Putamen (tissue), 1 donor: Measurements from ENCODE around the gene FAM170B.

Source experiments
- DNase-seq: peaks from one replicate; pipeline ENCODE4 v3.0.0-alpha.2; 2016; ENCODE audit warnings: low spot score

Gene FAM170B

DNA sequence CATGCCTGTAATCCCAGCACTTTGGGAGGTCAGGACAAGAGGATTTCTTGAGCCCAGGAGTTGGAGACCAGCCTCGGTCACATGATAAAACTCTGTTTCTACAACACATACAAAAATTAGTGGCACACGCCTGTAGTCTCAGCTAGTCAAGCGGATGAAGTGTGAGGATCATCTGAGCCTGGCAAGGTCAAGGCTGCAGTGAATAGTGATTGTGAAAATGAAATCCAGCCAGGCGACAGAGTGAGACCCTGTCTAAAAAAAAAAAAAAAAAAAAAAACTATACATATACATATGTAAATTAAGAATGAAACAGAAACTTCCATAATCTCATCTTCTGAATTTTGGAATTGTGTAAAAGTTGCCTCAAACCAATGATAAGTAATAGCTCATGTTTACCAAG, 18.2 kb upstream of the FAM170B start:
- DNase-seq: no peak

DNA sequence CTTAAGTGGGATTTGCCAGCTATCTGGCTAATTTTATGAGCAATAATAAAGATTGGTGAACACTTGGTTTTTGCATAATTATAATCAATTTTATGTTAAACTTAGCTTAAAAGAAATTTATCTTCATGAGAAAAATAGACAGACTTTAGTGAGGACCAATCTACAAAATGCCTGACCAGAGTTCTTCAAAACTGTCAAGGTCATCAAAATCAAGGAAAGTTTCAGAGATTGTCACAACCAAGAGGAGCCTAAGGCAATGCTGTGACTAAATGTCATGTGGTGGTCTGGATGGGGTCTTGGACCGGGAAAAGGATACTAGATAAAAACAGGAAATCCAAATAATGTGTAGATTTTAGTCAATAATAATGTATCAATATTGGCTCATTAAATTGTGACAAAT, 17.7 kb upstream of the FAM170B start:
- DNase-seq: no peak

DNA sequence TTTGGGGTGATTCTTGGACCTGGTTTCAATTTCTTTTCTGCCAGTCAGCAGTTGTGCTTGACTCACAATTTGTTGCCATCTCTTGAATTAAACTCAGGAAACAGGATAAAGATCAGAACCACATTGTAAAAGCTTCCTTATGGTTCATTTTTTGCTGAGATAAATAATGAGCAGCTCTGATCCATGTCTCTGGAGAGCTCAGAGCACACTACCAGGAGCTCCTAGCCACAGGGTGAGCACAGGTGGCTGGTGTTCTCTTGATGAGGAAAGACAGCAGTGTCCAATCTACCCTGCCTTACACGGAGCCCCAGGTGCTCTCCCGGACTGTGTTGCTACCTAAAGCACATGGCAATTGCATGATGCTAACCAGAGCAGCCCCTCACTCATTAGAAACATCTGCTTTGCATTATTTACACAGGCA, 17.2 kb upstream of the FAM170B start:
- DNase-seq: no peak

DNA sequence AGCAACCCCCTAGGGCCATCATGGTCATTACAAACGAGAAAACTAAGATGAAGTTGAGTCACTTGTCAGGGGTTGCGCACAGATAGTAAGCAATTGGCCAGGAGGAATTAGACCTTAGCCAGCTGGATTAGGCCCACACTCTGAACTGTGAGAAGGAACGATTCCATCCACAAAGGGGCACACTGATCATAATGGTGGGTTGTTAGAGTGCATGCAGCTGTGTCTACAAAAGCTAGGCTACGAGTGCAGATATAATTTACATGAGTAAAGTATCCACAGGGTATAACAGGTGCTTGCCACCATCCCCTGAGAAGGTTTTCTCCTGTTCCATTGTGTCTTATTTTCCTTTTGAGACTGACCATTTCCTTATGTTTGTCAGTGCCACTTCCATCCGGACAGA, 16.6 kb upstream of the FAM170B start:
- no peak for DNase-seq

DNA sequence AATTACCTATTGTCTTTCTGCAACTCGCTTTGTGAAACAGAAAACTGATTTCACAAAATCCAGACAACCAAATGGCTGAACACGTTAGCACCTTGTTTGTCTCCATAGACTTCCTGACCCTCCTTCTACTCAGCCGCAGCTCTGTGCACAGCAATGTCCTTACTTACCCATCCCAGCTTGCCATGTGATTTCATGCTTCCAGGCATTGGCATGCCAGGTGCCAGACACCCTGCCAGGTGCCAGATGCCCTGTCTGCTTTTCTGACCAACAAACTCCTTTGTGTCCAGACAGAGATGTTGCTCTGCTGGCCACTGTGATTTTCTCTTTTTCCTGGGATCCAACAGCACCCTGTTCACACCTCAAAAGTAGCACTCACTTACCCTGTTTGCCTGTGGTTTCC, 16.1 kb upstream of the FAM170B start:
- DNase-seq: no peak

DNA sequence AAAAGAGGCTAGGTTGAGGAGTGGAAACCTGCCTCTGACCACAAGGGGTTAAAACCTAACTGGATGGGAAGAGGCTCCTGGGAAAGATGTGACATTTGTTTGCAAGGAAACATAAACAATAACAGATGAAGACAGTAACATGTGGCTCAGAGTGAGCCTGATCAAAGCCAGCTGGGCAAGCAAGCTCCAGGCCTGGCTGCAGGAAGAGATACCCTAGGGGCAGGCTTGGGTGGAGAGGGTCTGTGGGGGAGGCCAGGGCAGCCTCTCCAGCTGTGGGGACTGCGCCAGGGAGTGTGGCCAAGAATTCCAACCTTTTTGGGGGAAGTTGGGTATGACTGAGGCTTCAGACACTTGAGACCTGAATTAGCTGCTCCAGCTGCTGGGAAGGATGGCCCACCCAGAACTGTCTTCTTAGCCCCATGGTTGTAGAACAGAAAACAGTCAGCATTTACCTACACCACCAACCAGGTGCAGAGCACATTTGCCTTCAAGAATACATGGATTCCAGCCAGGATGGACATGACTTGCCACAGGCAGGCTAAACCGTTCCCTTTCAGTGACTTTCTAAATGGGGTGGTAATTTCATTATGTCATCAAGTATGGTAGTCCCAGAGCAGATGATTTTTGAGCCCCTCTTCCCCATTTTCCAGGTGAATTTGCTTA, 10.4 kb upstream of the FAM170B start:
- no peak for DNase-seq

DNA sequence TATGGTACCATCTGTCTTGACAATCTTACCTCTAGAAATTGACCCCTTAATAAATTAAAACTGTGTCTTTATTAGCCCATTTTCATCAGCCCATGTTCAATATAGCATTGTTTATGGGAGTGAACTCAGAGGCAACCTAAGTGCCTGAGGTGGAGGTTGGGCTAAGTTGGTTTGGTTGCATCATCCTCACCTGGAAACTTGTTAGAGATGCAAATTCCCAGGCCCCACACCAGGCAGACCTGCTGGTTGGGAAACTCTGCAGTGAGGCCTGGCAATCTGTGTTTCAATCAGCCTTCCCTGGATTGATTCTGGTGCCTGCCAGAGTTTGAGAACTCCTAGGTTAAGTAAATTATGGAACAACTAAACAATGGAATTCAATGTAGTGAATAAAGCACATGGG, 9.4 kb upstream of the FAM170B start:
- DNase-seq: no peak

DNA sequence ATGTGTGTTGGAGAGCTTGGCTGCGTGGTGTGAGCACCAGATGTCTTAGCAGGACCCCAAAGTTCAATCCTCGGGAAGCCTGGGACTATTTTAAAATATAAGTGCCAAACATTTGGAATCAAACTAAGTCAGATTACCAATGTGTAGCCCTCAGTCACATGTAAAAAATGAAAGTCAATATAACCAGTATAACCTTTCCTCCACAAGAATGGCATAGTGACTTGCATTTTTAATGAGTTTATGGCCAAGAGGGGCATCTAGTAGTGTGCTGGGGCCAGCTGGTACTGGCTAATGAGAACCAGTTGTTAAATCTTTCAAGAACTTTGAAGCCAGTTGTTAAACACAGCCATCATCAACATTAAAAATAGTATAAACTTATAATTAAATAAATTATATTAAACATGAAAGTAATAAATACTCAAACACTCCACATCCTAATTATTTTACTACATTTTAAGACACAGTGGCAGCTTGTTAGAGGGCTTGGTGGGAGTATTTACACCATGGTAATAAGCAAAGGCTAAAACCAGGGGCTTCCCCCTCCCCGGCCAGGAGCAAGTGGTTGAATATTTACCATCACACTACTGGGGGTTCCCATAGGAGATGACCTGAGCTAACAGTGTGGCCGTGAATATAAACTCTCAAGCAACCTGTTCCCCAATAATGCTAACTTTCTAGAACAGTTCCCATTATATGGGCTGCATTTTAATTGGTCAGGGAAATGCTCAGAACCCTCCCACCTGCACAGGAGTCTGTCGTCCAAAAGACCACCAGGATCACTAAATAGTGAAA, 7.9 kb upstream of the FAM170B start:
- DNase-seq: no peak

DNA sequence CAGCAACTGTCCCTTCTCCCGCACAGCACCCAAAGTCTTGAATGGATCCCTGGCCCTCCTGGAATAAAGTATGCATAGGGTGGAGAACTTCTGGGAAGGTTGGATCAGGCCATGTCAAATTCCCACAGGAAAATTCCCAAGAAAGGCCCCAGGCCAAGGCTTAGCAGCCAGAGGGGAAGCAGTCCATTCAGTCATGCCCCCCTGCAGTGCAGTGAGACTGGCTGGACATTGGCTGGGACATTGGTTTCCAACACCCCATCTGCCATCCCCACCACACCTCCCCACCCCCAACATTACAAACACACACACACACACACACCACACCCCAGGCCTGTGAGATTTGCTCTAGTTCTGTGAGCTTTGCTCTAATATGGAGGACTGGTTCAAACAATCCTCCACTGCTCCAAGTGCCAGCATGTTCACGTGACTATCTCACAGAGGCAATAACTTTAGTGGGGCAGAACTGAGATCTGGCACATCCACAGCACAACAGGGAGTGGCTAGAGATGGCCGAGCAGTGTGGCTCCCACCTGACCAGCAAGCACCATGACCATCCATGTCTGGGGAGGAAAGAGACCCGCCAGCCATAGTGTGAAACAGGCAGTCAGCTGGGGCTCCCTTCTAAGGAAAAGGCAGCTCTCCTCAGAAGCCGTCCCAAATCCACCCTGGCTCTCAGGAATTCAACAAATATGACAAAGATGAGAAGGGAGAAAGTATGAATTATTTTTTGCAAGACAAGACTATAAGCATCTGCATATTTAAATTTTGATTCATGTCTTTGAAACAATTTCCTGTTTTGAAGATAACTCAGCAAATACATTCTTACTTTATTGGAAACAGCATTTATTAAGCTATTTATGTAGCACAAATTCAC, 6.7 kb upstream of the FAM170B start:
- DNase-seq: no peak

DNA sequence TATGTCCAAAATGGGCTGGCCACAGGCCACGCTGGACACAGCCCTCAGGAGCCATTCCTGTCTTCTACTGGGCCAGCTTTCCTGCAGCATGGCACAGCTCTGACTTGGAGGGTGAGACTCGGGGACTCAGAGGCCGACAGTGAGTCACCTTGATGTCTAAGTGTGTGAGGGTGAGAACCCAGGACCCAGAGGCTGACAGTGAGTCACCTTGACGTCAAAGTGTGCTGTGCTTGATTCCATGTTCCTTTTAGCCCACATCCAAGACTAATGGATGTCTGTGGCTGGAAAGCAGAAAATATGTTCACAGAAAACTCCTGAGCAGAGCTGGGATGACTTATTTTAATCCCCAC, 6.0 kb upstream of the FAM170B start:
- DNase-seq: no peak

DNA sequence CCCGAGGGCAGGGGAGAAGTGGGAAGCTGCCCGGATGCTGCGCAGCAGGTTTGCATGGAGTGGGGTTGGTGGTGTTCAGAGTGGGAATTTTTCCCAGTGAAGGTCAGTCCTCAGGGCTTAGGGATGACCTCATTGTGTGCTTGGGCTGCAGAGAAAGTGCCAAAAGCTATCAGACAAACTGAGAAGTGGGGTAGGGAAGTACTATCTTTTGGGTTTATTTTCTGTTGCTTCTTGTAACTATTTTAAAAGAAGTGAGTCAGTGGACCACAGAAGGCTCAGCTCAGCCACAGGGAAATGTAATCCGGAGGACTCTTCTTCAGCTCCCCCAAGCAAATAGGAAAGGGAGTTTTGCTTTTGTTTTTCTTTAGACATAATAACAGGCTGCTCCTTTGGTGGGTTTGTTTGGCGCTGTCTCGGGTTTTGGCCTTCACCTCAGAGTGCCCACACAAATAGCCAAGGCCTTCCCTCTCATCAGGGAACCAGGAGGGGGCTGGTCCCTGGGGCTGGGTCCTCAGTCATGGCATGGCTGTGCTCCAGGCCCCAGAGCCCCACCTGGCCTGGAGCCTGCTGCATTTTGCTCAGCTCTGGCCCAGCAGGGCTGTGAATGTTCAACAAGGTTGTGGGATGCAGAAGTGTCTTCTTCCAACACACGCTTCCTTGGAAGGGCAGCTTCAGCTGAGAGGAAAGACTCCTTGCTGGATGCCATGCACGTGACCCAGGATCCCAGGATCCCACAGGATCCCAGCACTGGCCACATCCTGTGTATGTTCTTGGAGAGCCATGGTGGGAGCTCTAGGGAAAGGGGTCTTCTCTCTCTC, 5.4 kb upstream of the FAM170B start:
- no peak for DNase-seq

DNA sequence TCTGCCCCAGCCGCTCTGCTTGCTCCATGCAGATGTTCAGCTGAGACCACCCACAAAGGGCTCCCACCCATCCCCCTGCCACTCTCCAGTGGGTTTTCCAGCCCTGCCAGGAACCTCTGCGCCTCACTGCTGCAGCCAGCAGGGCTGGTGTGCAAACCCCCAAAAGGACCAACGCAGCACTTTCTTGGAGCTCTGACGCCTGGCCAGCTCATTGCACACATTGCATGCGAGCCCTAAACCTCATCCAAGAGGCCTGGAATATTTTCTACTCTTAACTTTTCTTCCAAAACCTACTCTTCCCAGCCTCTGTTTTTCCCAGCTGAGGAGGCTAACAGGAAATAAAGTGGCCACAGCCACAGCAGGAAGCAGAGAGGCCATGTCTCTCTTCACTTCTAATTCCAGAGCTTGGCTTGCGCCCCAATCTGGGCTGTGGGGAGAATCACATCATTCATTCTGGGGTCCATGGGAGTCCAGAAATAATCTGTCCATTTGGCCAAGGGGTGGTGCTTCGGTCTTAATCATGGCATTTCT, 4.6 kb upstream of the FAM170B start:
- DNase-seq: no peak

DNA sequence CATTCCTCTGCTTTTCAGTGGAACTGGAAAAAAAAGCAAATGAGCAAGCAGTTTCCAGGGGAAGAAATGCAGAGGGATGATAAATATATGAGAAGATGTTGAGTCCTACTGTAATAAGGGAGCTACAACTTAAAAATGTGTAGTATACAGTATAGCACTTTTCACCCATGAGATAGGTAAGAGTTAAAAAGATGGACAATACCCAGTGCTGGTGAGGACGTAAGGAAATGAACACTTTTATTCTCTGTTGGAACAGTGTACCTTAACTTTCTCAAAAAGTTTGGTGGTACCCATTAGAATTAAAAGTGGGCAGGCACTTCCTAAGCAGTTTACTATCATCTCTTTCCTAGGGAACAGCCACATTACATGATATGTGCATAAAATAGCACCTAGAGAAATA, 2.7 kb upstream of the FAM170B start:
- no peak for DNase-seq

DNA sequence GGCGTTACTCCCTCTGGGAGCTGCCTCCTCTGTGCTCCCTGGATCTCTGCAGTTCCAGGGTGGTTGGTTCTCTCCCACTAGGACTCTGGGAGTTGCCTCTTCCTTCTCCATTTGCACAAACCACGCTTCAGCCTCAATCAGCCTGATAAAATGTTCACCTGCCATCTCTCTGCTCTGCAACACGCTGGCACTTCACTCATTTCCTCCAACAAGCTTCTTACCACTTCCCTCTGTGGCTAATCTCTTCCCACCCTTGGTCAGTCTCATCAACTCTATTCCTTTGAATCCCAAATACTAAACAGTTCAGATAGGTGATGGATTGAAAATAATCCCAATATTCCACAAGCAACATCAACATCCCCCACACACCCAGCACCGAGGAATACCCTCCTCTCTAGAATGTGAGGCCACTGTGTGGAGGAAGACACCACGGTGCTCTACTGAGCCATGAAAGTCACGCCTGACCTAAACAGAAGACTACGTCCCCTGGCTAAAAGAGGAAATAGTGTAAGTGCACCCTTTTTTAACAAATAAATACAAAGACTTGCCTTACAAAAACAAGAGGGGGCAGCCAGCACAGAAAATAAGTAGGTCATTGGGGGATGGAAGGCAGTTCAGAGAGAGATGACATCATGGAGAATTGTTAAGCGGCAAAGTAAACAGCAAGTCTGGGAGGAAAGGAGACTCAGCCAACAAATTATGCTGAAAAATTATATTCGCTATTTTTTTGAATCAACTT, 1.9 kb upstream of the FAM170B start:
- no peak for DNase-seq

DNA sequence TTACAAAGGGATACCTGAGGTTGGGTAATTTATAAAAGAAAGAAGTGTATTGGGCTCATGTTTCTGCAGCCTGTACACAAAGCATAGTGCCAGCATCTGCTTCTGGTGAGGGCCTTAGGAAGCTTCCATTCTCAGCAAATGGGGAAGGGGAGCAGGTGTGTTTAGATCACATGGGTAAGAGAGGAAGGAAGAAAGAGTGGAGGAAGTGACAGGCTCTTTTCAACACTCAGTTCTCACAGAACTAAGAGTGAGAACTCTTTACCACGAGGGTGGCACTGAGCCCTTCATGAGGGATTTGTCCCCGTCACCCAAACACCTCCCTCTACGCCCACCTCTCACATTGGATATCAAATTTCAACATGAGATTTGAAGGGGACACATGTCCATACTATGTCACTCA, 506 bp upstream of the FAM170B start:
- DNase-seq: no peak

DNA sequence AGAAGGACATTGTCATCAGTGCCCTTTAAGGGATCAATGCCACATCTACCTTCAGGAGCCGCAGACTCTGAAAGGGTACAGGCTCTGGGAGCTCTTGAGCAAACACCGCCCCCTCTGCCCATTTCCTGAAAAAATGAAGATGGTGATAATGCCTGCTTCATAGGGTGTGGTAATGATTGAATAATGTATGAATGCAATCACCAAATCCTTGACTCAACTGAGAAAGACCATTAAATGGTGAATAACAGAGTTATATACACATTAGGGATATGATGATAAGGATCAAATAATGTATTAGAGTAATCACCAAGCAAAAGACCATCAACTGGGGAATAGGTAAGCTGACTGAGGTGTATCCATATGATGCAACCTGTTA, 1.5 kb downstream of the FAM170B start:
- DNase-seq: no peak

DNA sequence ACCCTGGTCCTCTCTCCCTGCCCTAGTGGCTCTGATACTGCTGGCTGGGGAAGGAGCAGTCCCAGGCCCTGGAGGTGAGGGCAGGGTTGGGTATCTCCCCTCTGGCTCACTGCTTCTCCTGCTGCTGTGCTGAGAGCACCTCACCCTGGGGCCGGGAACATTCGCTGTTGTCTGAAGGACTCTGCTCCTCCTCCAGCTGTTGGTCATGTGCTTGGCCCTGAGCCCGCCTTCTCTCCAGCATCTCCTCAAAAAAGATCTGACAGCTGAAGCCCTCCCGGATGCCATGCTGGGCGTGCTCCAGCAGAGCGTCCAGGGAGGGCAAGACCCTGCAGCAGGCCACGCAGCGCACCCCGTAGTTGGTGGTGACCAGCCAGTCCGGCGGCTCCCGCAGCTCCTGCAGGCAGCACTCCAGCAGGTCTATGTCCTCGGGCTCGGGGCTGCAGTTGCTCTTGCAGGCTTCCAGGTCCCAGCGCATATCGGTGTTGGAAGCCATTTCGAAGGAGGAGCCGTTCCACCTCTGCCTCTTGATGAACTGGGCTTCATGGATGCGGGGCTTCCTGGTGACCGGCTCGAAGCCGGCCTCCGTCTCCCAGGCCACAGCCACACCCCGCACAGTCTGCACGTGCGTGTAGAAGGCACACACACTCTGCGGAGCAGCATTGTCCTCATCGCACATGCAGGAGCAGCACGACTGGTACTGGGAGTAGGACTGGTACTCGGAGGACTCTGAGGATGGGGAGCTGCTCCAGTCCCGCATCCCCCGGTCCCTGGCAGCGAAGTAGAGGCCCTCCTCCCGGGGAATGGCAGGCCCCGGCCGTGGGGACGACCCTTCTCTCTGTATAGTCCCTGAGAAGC, 2.1 kb downstream of the FAM170B start:
- DNase-seq: no peak

DNA sequence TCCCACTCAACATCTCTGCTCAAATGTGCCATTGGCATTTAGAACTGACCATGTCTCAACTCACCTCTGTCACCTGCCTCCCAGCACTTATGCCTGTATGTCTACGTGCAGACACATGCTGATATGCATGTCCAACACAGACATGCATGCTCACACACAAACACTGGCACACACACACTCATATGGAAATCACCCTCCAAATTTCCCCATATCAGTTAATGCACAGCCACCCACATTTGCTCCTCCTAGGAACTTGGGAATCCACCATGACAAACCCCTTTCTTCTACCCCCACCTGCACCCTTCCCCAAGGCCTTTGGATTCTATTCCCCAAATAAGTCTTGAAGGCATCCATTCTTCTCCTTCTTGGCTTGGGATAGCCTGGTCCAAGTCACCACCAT, 4.4 kb downstream of the FAM170B start:
- DNase-seq: no peak

DNA sequence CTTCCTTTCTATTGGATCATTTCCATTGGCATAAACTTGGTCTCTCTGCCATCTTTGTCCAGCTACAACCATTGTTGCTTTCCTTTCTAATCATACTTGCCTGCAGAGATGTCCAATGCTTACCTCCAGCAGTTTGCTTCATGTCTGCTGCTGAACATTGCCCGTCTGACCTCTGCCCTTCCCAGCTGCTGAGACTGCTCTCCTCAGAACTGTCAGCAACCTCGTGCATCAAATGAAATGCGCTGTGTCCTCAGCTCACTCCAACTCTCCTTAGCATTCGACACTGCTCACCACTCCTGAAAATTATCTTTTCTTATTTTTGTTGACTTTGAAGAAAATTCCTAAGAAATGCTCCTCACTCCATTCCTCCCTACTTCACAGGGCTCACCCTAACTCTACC, 5.0 kb downstream of the FAM170B start:
- DNase-seq: no peak
